C1 segment of cervical spinal cord (tissue), 14 donors: ENCODE measurements around the gene TAPBPL.
"Not testable (repeated sequence)": the region's sequence is repeated elsewhere in the genome, so short reads cannot be mapped to it uniquely, and the experiment has no call there.

Experiments
- DNase-seq, 14 donors: peaks; one replicate each; lab custom pipeline; 2025; lab: John Stamatoyannopoulos, UW

Gene TAPBPL

GRCh38 chr12:6462234-6462995 is 10.6 kb downstream of the TAPBPL start:
- no peak for DNase-seq

- no peak for DNase-seq
Observed at GRCh38 chr12:6463216-6463615, 11.4 kb downstream of the TAPBPL start.

- DNase-seq: no peak
Observed at GRCh38 chr12:6463858-6464257, 12.0 kb downstream of the TAPBPL start.

GRCh38 chr12:6464531-6464930 is 12.7 kb downstream of the TAPBPL start:
- no peak for DNase-seq

GRCh38 chr12:6465467-6466183 is 13.8 kb downstream of the TAPBPL start:
- peak in 6 of 14 donors; percentile 10 to 35 (median 20) for DNase-seq

- DNase-seq: no peak
Observed at GRCh38 chr12:6466184-6466573, 14.3 kb downstream of the TAPBPL start.

GRCh38 chr12:6466751-6467150 is 14.9 kb downstream of the TAPBPL start:
- DNase-seq: not testable (repeated sequence)

- DNase-seq: not testable (repeated sequence)
Observed at GRCh38 chr12:6467571-6468282, 15.9 kb downstream of the TAPBPL start.

GRCh38 chr12:6468283-6468575 is 16.4 kb downstream of the TAPBPL start:
- DNase-seq: no peak

GRCh38 chr12:6469092-6469491 is 17.2 kb downstream of the TAPBPL start:
- no peak for DNase-seq

- no peak for DNase-seq
Observed at GRCh38 chr12:6469609-6470374, 17.9 kb downstream of the TAPBPL start.

- peak; percentile 66 to 99 (median 97) for DNase-seq
Observed at GRCh38 chr12:6470375-6471163, 18.7 kb downstream of the TAPBPL start, which contains the start of gene VAMP1. VAMP1 (minus strand) TSS chr12:6470677; CDS start chr12:6470531, 146 bp downstream.

- DNase-seq: no peak
Observed at GRCh38 chr12:6471989-6472360, 20.1 kb downstream of the TAPBPL start.

GRCh38 chr12:6472491-6472890 is 20.6 kb downstream of the TAPBPL start:
- DNase-seq: no peak

- DNase-seq: not testable (repeated sequence)
Observed at GRCh38 chr12:6475233-6475975, 23.6 kb downstream of the TAPBPL start.

GRCh38 chr12:6476489-6476888 is 24.6 kb downstream of the TAPBPL start:
- no peak for DNase-seq

- not testable (repeated sequence) for DNase-seq
Observed at GRCh38 chr12:6477601-6478377, 25.9 kb downstream of the TAPBPL start.

- no peak for DNase-seq
Observed at GRCh38 chr12:6478416-6478815, 26.6 kb downstream of the TAPBPL start.

GRCh38 chr12:6488240-6488639 is 36.4 kb downstream of the TAPBPL start:
- DNase-seq: no peak
